GM12865 (cell line): Measurements from ENCODE around the gene MLX.

ENCODE experiments used
- DNase-seq: peaks from one replicate; pipeline ENCODE4 v3.0.0; 2010; ENCODE audit warnings: low read depth
- H3K4me3 ChIP-seq: 2 replicates; pipeline ENCODE4 v1.5.1; 2011; ENCODE audit warnings: mild to moderate bottlenecking, low read depth, low read length, control low read depth
- CTCF ChIP-seq: IDR thresholded peaks from 2 replicates; pipeline ENCODE4 v1.5.1; 2011; ENCODE audit warnings: low read length, control low read depth, low read depth, inconsistent platforms; ENCODE audit not compliant: insufficient read depth; ENCODE audit errors: missing control alignments

The MLX gene

GRCh38 chr17:42521036-42521435, 45.9 kb upstream of the MLX start:
- DNase-seq, result no peak
- no peak for TF ChIP-seq CTCF
- H3K4me3 ChIP-seq, result no peak overlapping the region

- no peak for DNase-seq
- no peak for TF ChIP-seq CTCF
- H3K4me3 ChIP-seq, result no peak overlapping the region
These were observed 45.1 kb upstream of the MLX start for GRCh38 chr17:42521666-42522262.

DNA sequence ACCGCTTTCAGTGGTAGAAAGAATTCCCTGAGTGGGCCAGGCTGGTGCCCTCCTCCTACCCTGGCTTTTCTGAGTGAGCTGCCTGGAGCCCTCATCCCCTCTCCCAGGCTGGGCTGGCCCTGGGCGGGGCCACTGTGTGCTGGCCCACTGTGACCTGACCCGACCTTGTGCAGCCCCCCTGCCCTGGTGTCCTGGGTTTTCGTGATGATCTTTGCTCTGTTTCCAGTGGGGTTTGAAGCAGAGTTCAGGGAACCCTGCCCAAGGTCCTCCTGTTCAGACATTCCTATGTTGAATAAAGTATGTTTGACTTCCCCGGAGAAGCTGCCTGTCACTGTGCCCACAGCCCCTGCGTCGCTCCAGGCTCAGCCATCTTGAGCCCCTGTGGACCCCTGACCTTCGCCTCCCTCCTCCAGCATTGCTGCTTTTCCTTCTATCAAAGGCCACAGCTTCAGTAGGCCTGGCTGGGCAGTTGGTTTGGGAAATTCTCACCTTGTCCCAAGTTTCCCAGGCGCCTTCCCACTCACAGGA, 44.6 kb upstream of the MLX start:
- H3K4me3 ChIP-seq, result no peak overlapping the region
- DNase-seq, result no peak
- TF ChIP-seq CTCF, result no peak

DNA sequence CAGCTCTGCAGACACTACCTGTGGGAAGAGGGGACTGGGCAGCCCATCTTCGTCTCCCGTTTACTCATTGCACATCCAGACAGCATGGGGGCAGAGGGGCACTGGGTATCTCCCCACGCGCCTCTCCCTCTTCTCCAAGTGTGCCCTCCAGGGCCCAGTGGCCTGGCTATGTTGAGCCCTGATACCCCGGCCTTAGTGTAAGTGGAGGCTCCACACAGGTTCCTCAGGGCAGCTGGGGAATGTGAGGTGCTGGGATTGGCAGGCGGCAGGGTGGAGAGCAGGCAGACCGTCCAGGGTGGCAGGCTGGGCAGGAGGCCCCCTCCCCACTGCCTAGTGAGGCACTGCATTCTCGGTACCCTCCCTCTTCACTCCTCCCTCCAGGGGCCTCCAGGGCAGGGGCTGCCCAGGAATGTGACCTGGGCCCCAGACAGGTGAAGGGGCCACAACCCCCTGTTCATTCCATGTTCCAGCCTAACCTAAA, 44.1 kb upstream of the MLX start:
- no peak for TF ChIP-seq CTCF
- DNase-seq, result no peak
- H3K4me3 ChIP-seq, result no peak overlapping the region

- no peak for TF ChIP-seq CTCF
- no peak for DNase-seq
- no peak overlapping the region for H3K4me3 ChIP-seq
These were observed 41.7 kb upstream of the MLX start for GRCh38 chr17:42525221-42525620.

DNA sequence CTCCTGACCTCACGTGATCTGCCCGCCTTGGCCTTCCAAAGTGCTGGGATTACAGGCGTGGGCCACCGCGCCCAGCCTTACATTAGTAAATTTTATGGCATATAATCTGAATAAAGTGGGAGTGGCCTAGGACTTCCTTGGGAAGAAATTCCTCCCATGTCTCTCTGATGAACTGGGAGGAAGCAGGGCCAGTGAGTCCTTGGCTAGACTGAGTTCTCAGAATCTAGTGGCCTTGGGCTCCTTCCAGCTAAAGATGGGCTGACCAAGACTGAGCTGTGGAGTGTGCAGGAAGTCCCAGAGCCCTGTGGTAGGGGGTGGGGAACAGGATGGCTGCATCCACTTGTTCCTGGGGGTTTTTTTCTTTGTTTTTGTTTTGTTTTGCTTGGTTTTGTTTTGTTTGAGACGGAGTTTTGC, 40.9 kb upstream of the MLX start:
- DNase-seq, result no peak
- TF ChIP-seq CTCF, result no peak
- H3K4me3 ChIP-seq, result no peak overlapping the region

DNA sequence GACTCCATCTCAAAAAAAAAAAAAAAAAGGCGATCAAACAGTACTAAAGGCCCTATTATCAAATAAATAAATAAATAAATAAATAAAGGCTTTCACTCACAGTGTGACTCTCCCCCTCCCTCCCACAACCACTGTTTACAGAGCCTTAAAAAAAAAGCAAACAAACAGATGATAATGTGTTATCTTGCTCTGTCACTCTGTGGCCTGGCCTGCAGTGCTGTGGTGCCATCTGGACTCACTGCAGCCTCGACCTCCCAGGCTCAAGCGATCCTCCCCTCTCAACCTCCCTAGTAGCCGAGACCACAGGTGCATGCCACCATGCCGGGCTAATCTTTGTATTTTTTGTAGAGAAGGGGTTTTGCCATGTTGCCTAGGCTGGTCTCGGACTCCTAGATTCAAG, 39.0 kb upstream of the MLX start:
- no peak for DNase-seq
- TF ChIP-seq CTCF, result no peak
- H3K4me3 ChIP-seq, result no peak overlapping the region
